ENCODE results near the gene SH2D4B. TPM values are rescaled to one million over a fixed set of nuclear protein-coding genes. Genes with fewer than 3 reads are reported as not detected.

SH2D4B gene
- total RNA-seq, 1 experiment from 2014 or later: 0.07 TPM

GRCh38 chr10:80536361-80536835 is 1.3 kb upstream of the SH2D4B start:
- no peak overlapping the region for H3K56ac ChIP-seq (ENCODE audit: insufficient read length, low read depth, low read length)
- H3K4ac ChIP-seq (ENCODE audit: low read depth, low read length): no peak overlapping the region
- H3K9me3 ChIP-seq (ENCODE audit: control insufficient read depth, low read depth, low read length): no peaks in the 10 kb centered on the region
- H3K9me3 Mint-ChIP-seq: peaks cover 9 to 19% of the 10 kb centered on the region in 2 experiments; a peak in 4 of 5 replicates
- H3K27ac Mint-ChIP-seq: no peak overlapping the region
- no peak overlapping the region for H2BK20ac ChIP-seq (ENCODE audit: low read depth, low read length, poor library complexity, severe bottlenecking)
- no peak overlapping the region for H2BK12ac ChIP-seq (ENCODE audit: insufficient read length, low read depth, low read length)
- no peak overlapping the region for H2BK120ac ChIP-seq (ENCODE audit: low read depth, low read length, poor library complexity, severe bottlenecking)
- H3K27ac ChIP-seq (ENCODE audit: insufficient read length, low read depth, low read length): no peak overlapping the region
- no peak overlapping the region for H3K9ac ChIP-seq (ENCODE audit: extremely low read depth, insufficient read length, low read length)
- H2BK15ac ChIP-seq (ENCODE audit: low read depth, low read length): no peak overlapping the region
- peaks cover 12% of the 10 kb centered on the region for H3K27me3 Mint-ChIP-seq (ENCODE audit: low read depth)
- no peak overlapping the region for H4K8ac ChIP-seq (replicated peaks; ENCODE audit: insufficient read length, low read depth, low read length)
- no peak overlapping the region for H2AFZ ChIP-seq (ENCODE audit: low read length)
- H3K4me1 ChIP-seq (ENCODE audit: insufficient read depth, low read length): no peaks in the 10 kb centered on the region
- no peak overlapping the region for H3K14ac ChIP-seq (ENCODE audit: insufficient read depth, low read length)
- DNase-seq: no peak
- WGBS (ENCODE audit: extremely low coverage, insufficient read length, low lambda C conversion rate): no CpG with 5 or more reads among the region's 17 CpGs
- peaks cover 0 to 4% of the 10 kb centered on the region in 2 experiments; a peak in 1 of 4 replicates for H3K4me1 Mint-ChIP-seq
- H3K18ac ChIP-seq (ENCODE audit: insufficient read length, low read depth, low read length): no peak overlapping the region
- H3K27me3 ChIP-seq (ENCODE audit: insufficient read depth, low read length): no peaks in the 10 kb centered on the region
- TF ChIP-seq CTCF (conservative IDR thresholded peaks at IDR 0.05): no peak
- peaks cover 5 to 12% (median 9%) of the 10 kb centered on the region in 3 experiments; a peak in 5 of 7 replicates for H3K36me3 Mint-ChIP-seq (ENCODE audit: insufficient read depth in 1 of 3, low read depth in 3 of 3)
- H3K79me1 ChIP-seq (ENCODE audit: insufficient read depth, low read depth, low read length, poor library complexity, severe bottlenecking): no peaks in the 10 kb centered on the region
- H2BK5ac ChIP-seq (ENCODE audit: insufficient read length, low read length): no peak overlapping the region
- H4K91ac ChIP-seq (ENCODE audit: insufficient read length, low read depth, low read length): no peak overlapping the region
- no peak overlapping the region for H2AK5ac ChIP-seq (ENCODE audit: insufficient read length, low read length)
- no peaks in the 10 kb centered on the region for H3K23me2 ChIP-seq (ENCODE audit: insufficient read length, low read depth, low read length, poor library complexity, severe bottlenecking)
- no peak overlapping the region for H3K4me2 ChIP-seq (ENCODE audit: insufficient read depth, insufficient read length, low read length)
- H3K79me2 ChIP-seq (ENCODE audit: insufficient read depth, low read length): no peaks in the 10 kb centered on the region
- H3K23ac ChIP-seq (ENCODE audit: insufficient read length, low read depth, low read length): no peak overlapping the region
- H4K20me1 ChIP-seq (ENCODE audit: control insufficient read depth, insufficient read depth, insufficient read length): peaks cover 2% of the 10 kb centered on the region
- H3T11ph ChIP-seq (ENCODE audit: low read length): no peak overlapping the region
- no peak overlapping the region for H4K5ac ChIP-seq (ENCODE audit: insufficient read length, low read depth, low read length)
- H3K4me3 Mint-ChIP-seq: peak overlapping the region in 1 of 2 experiments; percentile 65; a peak in 2 of 5 replicates
